Stimulated activated CD8-positive, alpha-beta memory T cell treated with anti-CD3 and anti-CD28 coated beads, Interleukin-15, amount 100 ng/mL, for 48 hours (primary cell): ENCODE measurements around the gene EYA4.

ENCODE experiments used
- DNase-seq, 2 donors: peaks; one replicate each; pipeline ENCODE4 v3.0.0-alpha.2; 2020; ENCODE audit warnings: low read depth in 2 of 2

Gene EYA4

DNA sequence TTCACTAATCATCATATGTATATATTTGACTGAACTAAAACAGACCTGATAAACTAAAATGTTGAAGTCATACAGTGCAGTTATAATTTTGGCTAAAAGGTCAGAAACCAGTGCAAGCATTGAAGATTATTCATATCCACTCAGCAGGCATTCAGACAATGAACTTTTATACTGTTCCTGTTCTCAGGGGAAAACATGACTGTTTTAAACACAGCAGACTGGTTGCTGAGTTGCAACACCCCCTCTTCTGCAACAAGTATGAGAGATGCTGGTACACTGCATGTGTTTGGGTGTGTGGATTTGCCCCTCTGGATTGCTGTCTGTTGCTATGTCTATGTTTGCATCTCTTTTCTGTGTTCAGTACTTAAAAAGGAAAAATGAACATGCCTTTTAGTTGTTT, 206.8 kb downstream of the EYA4 start:
- no peak for DNase-seq

GRCh38 chr6:133456439-133456838, 215.3 kb downstream of the EYA4 start:
- no peak for DNase-seq

DNA sequence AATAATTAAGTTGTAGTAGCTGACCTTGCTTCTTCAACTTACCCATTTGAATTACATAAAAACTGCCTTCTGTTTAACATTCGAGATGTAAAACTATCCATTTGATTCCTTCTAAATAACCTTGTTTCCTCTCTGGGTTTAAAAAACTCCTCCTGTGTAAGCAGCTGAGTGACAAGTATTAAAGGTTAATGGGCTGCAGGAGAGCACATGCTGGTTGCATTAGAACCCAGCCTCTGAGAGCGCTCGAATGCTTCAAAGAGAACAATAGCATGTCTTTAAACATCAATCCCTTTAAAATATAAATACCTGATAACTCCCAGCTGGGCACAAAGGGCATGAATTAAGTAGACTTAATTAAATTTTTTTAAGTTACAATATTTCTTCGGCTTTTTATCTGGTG, 215.8 kb downstream of the EYA4 start:
- DNase-seq: no peak

DNA sequence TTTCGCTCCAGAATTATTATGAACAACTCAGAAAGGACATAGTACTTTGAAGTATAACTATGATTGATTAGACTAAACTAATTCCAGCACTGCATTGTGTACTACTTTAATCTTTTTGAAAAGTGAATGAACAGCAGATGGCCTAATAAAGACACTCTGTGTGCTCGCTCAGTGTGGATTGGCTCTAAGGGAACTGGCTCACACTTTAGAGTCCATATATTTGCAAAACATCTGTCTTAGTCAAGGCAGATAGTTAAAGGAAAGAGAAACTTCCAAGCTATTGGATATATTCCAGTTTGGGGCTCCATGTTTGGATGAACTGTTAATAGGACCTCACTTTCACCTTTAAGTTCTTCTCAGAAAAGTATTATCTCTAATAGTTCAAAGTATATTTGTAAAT, 218.9 kb downstream of the EYA4 start:
- DNase-seq: no peak

DNA sequence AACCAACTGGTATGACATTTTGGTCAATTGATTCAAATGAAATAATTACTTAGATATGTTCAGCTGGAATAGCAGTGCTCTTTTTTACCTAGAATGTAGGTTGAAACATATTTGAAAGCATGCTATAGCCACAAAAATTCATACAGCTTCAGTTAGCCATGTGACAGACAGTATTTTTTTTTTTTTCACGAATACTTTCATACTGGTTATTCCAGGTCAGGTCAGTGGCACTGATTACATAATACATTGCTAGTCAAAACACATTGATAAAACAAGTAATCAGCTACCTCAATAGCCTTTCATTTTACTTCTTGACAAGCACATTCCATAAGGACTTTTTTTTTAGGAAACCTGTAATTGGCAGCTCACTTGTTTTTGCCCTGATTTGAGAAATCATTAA, 222.6 kb downstream of the EYA4 start:
- DNase-seq: no peak

- DNase-seq: no peak
Observed at GRCh38 chr6:133466680-133467079, 225.5 kb downstream of the EYA4 start.

DNA sequence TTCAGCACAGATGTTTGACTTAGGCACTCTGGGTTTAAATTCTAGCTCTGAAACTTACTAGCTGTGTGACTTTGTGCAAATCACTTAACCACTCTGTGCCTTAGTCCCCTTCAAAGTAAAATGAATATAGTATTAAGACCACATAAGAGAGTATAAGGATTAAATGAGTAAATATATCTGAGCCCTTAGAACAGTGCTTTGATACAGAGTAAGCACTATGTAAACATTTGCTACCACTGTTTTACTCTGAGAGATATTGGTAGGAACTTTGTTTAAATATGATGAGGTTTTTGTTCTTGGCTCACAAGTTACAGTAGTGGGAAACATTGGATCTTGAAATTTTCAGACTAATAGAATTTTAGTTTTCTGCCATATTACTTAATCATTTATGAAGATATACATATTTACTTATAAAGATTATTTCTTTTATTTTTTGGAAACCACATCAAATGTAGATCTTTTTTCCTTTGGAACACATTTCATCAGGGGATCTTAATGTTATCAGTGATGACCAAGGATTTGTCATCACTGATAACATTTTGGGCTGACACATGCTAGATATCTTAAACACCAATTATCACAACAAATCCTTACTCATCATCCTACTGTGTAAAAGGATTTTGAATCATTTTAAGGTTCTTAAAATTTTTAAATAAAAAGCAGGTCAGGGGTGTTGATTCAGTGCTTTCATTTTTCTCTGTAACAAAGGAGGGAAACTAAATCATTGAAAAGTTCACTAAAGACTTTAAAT, 226.2 kb downstream of the EYA4 start:
- no peak for DNase-seq

DNA sequence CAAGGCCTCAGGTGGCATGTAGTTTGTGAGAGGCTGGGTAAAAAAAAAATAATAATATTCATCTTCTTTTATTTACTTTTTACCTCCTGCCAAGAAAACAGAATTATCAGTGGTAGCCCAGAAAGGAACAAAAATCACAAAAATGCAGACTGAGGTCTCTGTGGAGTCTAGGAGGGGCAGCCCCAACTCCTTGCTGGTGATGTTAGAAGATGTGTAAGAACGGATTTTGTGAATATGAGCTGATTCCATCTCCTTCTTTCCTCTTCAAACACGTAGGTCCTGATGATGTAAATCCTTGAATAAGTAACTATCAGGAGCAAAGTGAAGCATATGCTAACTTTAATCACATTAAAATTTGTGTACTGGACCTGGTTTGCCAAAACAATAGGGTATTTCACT, 226.8 kb downstream of the EYA4 start:
- no peak for DNase-seq

- DNase-seq: no peak
Observed at GRCh38 chr6:133468591-133468990, 227.4 kb downstream of the EYA4 start.

DNA sequence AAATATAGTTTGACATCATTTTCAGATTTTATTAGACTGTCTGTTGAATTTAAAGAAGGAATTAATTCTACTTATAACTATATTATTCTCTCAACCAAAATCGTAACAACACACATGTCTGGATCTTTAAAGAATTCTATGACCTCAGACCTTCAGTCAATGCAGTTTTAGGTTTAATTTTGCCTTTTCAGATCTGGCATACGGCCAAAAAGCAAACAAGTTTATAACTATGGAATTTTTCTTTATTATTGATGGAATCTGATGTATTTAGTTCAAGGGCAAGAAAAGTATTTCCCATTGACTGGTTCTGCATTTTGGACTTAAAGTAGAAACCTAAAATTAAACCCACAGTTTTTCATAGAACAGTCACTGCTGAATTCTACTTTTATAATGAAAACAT, 233.4 kb downstream of the EYA4 start:
- DNase-seq: no peak

DNA sequence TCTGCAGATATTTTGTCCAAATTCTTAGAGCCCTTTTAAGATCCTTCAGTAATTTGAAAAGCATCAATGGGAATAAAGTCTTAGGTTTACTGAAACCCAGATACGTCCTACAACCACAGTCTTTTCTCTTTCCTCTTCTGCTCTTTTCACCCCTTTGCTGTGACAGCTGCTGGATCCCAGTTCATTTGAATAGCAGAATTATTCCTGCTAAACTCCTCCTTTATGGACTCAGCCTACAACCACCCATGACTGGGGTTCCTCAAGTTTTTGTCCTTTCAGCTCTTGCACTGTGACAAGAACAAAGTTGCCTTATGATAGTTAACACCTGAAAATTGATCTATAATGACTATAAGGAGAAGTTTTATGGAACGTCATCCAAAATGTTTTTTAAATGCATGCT, 237.5 kb downstream of the EYA4 start:
- DNase-seq: no peak

- no peak for DNase-seq
Observed at GRCh38 chr6:133487174-133487573, 246.0 kb downstream of the EYA4 start.

GRCh38 chr6:133495205-133495903, 254.2 kb downstream of the EYA4 start:
- no peak for DNase-seq

DNA sequence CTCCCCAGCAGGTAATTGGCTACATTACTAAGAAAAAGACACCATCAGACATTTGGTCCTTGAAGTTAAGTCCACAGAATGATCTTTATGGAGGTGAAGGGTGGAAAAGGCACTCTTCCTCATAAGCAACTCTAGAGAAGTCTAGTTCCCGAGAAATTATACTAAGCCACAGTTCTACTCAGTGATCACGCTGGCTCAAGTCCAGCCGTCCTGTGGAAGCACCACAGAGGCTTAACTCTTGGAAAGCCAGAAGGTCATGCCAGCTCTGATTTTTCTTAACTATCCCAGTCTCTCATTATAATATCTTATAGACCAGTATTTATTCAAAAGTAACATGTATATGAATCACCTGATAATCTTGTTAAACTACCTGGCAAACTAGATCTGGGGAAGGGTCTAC, 258.5 kb downstream of the EYA4 start:
- no peak for DNase-seq

DNA sequence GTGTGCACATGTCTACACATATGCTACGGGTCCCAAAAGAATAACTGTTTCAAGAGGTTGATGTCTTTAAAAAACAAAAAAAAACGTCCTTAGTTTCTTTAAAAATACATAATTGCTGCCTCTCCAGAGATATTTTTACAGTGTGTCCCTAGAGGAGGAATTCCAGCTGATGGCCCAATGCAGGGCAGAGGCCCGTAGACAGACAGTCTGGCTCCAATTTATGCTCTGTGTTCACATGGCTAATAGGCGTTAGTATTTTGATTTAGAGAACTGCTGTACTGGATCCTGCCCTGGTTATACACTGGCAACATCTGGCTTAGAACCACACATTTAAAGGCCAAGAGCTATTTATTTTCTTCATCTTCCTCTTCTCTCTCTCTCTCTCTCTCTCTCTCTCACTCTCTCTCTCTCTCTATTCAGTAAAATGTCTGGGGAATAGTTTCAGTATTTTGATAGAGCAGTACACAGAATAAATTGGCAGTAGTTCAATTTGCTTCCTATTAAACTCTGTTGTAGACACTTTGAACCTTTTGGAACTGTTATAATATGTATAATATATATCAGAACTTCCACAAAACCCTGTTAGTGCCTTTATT, 260.6 kb downstream of the EYA4 start:
- DNase-seq: no peak

DNA sequence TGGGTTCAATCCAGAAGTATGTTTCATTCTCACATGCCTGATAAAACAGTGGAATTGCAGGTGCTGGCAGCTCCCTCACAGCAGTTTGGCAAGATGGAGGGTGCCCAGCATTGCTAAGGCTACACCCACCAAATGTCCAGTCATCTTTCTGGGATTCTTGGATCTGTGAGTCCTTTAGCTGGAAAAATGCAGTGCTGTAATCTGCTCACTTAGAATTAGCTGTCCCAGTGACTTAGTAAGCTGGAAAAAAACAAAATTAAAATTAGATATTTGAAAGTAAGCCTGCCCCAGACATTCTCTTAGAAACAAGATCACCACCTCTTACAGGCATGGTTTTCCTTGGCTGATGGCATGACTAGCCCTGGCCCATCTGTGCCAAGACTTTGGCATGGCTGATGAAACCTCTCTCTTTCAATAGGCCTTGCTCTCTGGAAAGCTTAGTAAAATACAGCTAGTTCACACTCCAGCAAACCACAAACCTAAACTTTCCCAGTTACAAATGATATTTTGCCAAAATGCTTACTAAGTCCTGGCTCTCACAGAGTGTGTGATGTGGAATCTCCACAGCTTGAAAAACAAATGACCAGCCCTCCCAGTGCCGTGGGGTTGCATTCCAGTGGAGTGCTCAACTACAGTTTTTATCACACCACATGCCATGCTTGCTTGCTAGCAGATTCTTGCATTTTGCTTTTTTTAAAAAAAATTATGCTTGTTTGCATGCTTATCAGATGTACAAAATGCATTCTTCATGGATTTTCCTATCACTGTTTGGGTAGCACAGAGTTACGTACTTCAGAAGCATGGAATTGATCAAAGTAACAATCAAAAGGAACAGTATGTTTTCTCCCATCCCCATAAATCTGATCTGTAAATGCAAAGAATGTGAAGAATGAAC, 261.5 kb downstream of the EYA4 start:
- DNase-seq: no peak

DNA sequence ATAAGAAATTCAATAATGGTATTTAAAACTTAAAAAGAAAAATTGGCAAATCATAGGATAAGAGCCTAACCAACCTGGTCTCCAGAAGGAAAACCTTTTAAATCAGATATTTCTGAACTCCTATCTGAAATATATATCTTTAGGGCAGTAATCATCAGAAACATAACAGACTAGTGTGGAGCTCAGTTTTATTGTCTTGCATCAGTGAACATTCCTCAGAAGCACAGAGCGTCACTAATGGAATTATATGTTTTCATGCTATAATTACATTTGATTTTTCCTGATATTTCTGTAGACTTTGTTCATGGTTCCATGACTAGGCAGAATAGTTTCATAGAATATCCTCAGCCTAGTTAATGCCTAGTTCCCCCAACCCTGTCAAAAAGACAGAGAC, 262.2 kb downstream of the EYA4 start:
- no peak for DNase-seq

GRCh38 chr6:133504158-133504557, 263.0 kb downstream of the EYA4 start:
- no peak for DNase-seq

DNA sequence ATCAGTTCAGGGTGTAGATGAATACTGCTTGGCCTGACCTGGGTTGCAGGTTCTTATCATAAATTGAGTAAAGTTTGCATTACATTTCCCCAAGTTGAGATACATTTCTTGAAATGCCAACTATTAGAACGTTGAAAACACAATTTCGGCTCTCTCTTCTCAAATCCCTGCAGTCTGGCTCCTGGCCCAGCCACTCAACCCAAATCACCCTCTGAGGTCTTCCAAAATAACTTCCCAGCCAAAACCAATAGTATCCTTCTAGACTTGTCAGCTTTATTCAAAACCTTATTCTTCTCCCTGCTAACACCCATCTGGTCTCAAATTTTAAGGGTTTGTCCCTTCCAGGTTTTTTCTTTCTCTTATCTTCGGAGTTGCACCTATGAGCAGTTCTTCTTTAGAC, 263.6 kb downstream of the EYA4 start:
- no peak for DNase-seq

- DNase-seq: no peak
Observed at GRCh38 chr6:133505681-133506080, 264.5 kb downstream of the EYA4 start.

- no peak for DNase-seq
Observed at GRCh38 chr6:133512410-133513016, 271.4 kb downstream of the EYA4 start.

DNA sequence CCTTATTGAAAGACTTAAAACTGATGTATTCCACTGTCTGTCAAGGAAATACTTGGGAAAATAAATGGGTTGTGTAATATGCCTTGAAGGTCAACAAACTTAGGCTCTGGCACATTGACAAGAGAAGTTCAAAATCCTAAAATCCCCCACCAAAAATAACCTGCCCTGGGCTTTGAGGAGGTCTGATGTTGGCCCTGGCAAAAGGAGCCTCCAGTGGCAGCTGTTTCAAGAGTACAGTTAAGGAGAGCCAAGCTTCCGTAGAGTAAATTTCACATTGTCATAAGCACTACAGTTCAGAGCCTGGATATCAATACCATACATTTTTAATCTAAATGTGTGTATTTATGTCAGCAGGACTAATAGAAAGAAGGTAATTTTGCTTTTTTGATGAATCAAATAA, 282.7 kb downstream of the EYA4 start:
- no peak for DNase-seq
